H9 (cell line): ENCODE measurements around the gene CHMP6. TPM values are rescaled to one million over a fixed set of nuclear protein-coding genes. Genes with fewer than 3 reads are reported as not detected.

Experiments used
- DNase-seq: peaks from one replicate; pipeline ENCODE4 v3.0.0-alpha.2; 2017
- H2AFZ ChIP-seq: one replicate; pipeline ENCODE4 v1.6.1; 2013; ENCODE audit warnings: mild to moderate bottlenecking, low read length, control low read depth, moderate library complexity
- H2AK5ac ChIP-seq: 2 replicates; pipeline ENCODE4 v1.6.1; 2013; ENCODE audit warnings: low read length, control low read depth, mixed read lengths; ENCODE audit not compliant: insufficient read length
- H2BK120ac ChIP-seq: one replicate; pipeline ENCODE4 v1.6.1; 2013; ENCODE audit warnings: low read depth, mild to moderate bottlenecking, low read length, control low read depth, inconsistent platforms; ENCODE audit not compliant: poor library complexity, severe bottlenecking
- H2BK12ac ChIP-seq: 2 replicates; pipeline ENCODE4 v1.6.1; 2013; ENCODE audit warnings: low read length, control low read depth, mixed read lengths, low read depth; ENCODE audit not compliant: insufficient read length
- H2BK15ac ChIP-seq: 2 replicates; pipeline ENCODE4 v1.6.1; 2013; ENCODE audit warnings: low read depth, low read length, control low read depth
- H2BK20ac ChIP-seq: one replicate; pipeline ENCODE4 v1.6.1; 2013; ENCODE audit warnings: low read depth, mild to moderate bottlenecking, low read length, control low read depth, inconsistent platforms; ENCODE audit not compliant: poor library complexity, severe bottlenecking
- H2BK5ac ChIP-seq: 2 replicates; pipeline ENCODE4 v1.6.1; 2013; ENCODE audit warnings: low read length, control low read depth, mixed read lengths; ENCODE audit not compliant: insufficient read length
- H3K14ac ChIP-seq: 2 replicates; pipeline ENCODE4 v1.6.1; 2013; ENCODE audit warnings: low read length, control low read depth; ENCODE audit not compliant: insufficient read depth
- H3K18ac ChIP-seq: 2 replicates; pipeline ENCODE4 v1.6.1; 2013; ENCODE audit warnings: low read depth, mild to moderate bottlenecking, mixed read lengths, low read length, control low read depth; ENCODE audit not compliant: insufficient read length
- H3K23ac ChIP-seq: 2 replicates; pipeline ENCODE4 v1.6.1; 2013; ENCODE audit warnings: low read length, control low read depth, mixed read lengths, low read depth; ENCODE audit not compliant: insufficient read length
- H3K23me2 ChIP-seq: 2 replicates; pipeline ENCODE4 v1.6.1; 2013; ENCODE audit warnings: low read depth, mild to moderate bottlenecking, mixed read lengths, low read length, control low read depth; ENCODE audit not compliant: insufficient read length, poor library complexity, severe bottlenecking
- H3K27ac ChIP-seq: 2 replicates; pipeline ENCODE4 v1.5.1; 2013; ENCODE audit warnings: low read length, control low read depth, mixed read lengths, low read depth; ENCODE audit not compliant: insufficient read length
- H3K27me3 ChIP-seq: 2 replicates; pipeline ENCODE4 v1.6.1; 2013; ENCODE audit warnings: low read length, control low read depth, inconsistent platforms; ENCODE audit not compliant: insufficient read depth
- H3K4ac ChIP-seq: 2 replicates; pipeline ENCODE4 v1.6.1; 2013; ENCODE audit warnings: low read depth, mild to moderate bottlenecking, control low read depth, inconsistent platforms, low read length, moderate library complexity
- H3K4me1 ChIP-seq: 2 replicates; pipeline ENCODE4 v1.6.1; 2013; ENCODE audit warnings: low read length, control low read depth, inconsistent platforms; ENCODE audit not compliant: insufficient read depth
- H3K4me2 ChIP-seq: 2 replicates; pipeline ENCODE4 v1.6.1; 2013; ENCODE audit warnings: low read length, control low read depth, mixed read lengths; ENCODE audit not compliant: insufficient read length, insufficient read depth
- H3K56ac ChIP-seq: 2 replicates; pipeline ENCODE4 v1.6.1; 2013; ENCODE audit warnings: low read depth, mild to moderate bottlenecking, mixed read lengths, low read length, control low read depth; ENCODE audit not compliant: insufficient read length
- H3K79me1 ChIP-seq: 2 replicates; pipeline ENCODE4 v1.6.1; 2013; ENCODE audit warnings: low read depth, mild to moderate bottlenecking, moderate library complexity, low read length, control low read depth, inconsistent platforms; ENCODE audit not compliant: insufficient read depth, poor library complexity, severe bottlenecking
- H3K79me2 ChIP-seq: 2 replicates; pipeline ENCODE4 v1.6.1; 2013; ENCODE audit warnings: low read length, control low read depth, inconsistent platforms; ENCODE audit not compliant: insufficient read depth
- H3K9ac ChIP-seq: 2 replicates; pipeline ENCODE4 v1.6.1; 2013; ENCODE audit warnings: low read length, control low read depth, mixed read lengths; ENCODE audit not compliant: insufficient read length; ENCODE audit errors: extremely low read depth
- H3K9me3 ChIP-seq: one replicate; pipeline ENCODE4 v1.6.1; 2013; ENCODE audit warnings: low read depth, low read length, inconsistent platforms; ENCODE audit not compliant: control insufficient read depth
- H3T11ph ChIP-seq: one replicate; pipeline ENCODE4 v1.6.1; 2013; ENCODE audit warnings: mild to moderate bottlenecking, low read length, control low read depth, inconsistent platforms
- H4K20me1 ChIP-seq: one replicate; pipeline ENCODE4 v1.6.1; 2013; ENCODE audit not compliant: control insufficient read depth, insufficient read length, insufficient read depth
- H4K5ac ChIP-seq: 2 replicates; pipeline ENCODE4 v1.6.1; 2013; ENCODE audit warnings: low read depth, mild to moderate bottlenecking, mixed read lengths, low read length, control low read depth; ENCODE audit not compliant: insufficient read length
- H4K8ac ChIP-seq: replicated peaks from 2 replicates; pipeline ENCODE4 v1.6.1; 2013; ENCODE audit warnings: low read length, control low read depth, mixed read lengths, low read depth; ENCODE audit not compliant: insufficient read length
- H4K91ac ChIP-seq: 2 replicates; pipeline ENCODE4 v1.6.1; 2013; ENCODE audit warnings: low read depth, mild to moderate bottlenecking, moderate library complexity, mixed read lengths, low read length, control low read depth; ENCODE audit not compliant: insufficient read length
- H3K27ac Mint-ChIP-seq, 3 experiments: 2 replicates in 2 of 3; 3 replicates in 1 of 3; pipeline ENCODE4 v1.8.0; 2020 to 2021; ENCODE audit warnings: mixed read lengths in 3 of 3, mild to moderate bottlenecking in 1 of 3, moderate library complexity in 1 of 3
- H3K27me3 Mint-ChIP-seq: 2 replicates; pipeline ENCODE4 v1.8.0; 2021; ENCODE audit warnings: low read depth, mild to moderate bottlenecking, moderate library complexity, mixed read lengths
- H3K36me3 Mint-ChIP-seq, 3 experiments: 2 replicates in 2 of 3; 3 replicates in 1 of 3; pipeline ENCODE4 v1.8.0; 2020 to 2021; ENCODE audit warnings: low read depth in 3 of 3, mixed read lengths in 3 of 3; ENCODE audit not compliant: insufficient read depth in 1 of 3
- H3K4me1 Mint-ChIP-seq, 2 experiments: 2 replicates each; pipeline ENCODE4 v1.8.0; 2020; ENCODE audit warnings: mixed read lengths in 2 of 2
- H3K4me3 Mint-ChIP-seq, 2 experiments: 2 replicates in 1 of 2; 3 replicates in 1 of 2; pipeline ENCODE4 v1.8.0; 2020 to 2021; ENCODE audit warnings: mild to moderate bottlenecking in 2 of 2, mixed read lengths in 2 of 2, moderate library complexity in 1 of 2
- H3K9me3 Mint-ChIP-seq, 2 experiments: 2 replicates in 1 of 2; 3 replicates in 1 of 2; pipeline ENCODE4 v1.8.0; 2020; ENCODE audit warnings: mild to moderate bottlenecking in 2 of 2, mixed read lengths in 2 of 2, moderate library complexity in 1 of 2
- CTCF ChIP-seq: fragments of 200-600 bp; sonication (generic); conservative IDR thresholded peaks from 3 replicates; pipeline ENCODE4 v1.8.0; 2021; ENCODE audit warnings: antibody characterized with exemption, mild to moderate bottlenecking
- WGBS: extraction: QIAGEN DNeasy Blood & Tissue Kit; methylation state at CpG from one replicate; pipeline ENCODE4 v1.1.7; 2013; ENCODE audit warnings: missing lambda C conversion rate, low lambda C conversion rate, mixed read lengths; ENCODE audit not compliant: insufficient read length; ENCODE audit errors: extremely low coverage; 5-methylcytosine and 5-hydroxymethylcytosine counted together
- total RNA-seq: library from RNA; stranded (reverse); gene quantifications from 2 replicates; pipeline ENCODE4 v1.2.1, GENCODE V29; 2021

The CHMP6 gene
- total RNA-seq, 1 experiment from 2014 or later: 23.4 TPM

DNA sequence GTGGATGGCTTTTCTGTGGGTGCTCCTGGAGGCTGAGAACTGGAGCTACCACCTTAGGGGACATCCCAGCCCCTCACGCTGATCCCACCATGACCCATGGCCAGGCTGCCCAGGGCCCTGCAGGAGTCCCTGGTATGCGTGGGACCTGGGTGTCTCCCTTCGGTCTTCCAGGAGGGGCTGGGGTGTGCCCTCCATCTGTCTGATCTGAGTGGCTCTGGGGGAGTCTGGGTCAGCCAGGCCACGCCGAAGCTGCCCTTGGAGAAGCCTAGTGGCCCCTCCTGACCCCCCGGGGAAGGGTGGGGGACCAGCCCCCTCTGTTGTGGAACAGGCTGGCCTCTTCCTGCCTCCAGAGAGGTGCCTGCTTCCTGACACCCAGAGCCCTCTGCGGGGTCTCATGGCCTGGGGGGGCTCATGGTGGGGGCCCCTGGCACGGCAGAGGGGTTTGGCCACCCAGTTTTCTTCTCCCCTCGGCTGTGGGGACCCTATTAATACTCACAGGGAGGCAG, 54.0 kb downstream of the CHMP6 start:
- DNase-seq: no peak
- Histone ChIP-seq H2BK15ac (no peak overlapping the region), H2BK12ac (no peak overlapping the region), H3K27me3 (no peaks in the 10 kb centered on the region), H3K9ac (no peak overlapping the region), H4K8ac (no peak overlapping the region), H2BK5ac (no peak overlapping the region), H3K18ac (no peak overlapping the region), H4K91ac (no peak overlapping the region), H3K4ac (no peak overlapping the region), H4K20me1 (peaks cover 2% of the 10 kb centered on the region), H3K9me3 (no peaks in the 10 kb centered on the region), H2BK20ac (no peak overlapping the region), H3K14ac (no peak overlapping the region), H3K4me2 (no peak overlapping the region), H3K23me2 (no peaks in the 10 kb centered on the region), H3K4me1 (no peaks in the 10 kb centered on the region; the same call in 1 of the 2 replicates), H3K79me1 (no peaks in the 10 kb centered on the region), H3T11ph (no peak overlapping the region), H2AFZ (no peak overlapping the region), H3K23ac (no peak overlapping the region), H4K5ac (no peak overlapping the region), H3K56ac (no peak overlapping the region), H3K79me2 (peaks cover 2% of the 10 kb centered on the region; the same call in 1 of the 2 replicates), H2BK120ac (no peak overlapping the region), H2AK5ac (no peak overlapping the region), H3K27ac (no peak overlapping the region)
- Mint-ChIP-seq H3K4me1 (peaks cover 23 to 30% of the 10 kb centered on the region in 2 experiments), H3K9me3 (no peaks in the 10 kb centered on the region), H3K4me3 (no peak overlapping the region), H3K27ac (peak overlapping the region in 1 of 3 experiments; percentile 82; a peak in 2 of 7 replicates), H3K36me3 (no peaks in the 10 kb centered on the region; a peak in 1 of 7 replicates), H3K27me3 (no peaks in the 10 kb centered on the region)
- no CpG with 5 or more reads among the region's 9 CpGs for WGBS
- no peak for TF ChIP-seq CTCF
